Liver (tissue), 3 donors: ENCODE results near the gene SLCO4A1.

Source experiments
- CTCF ChIP-seq: fragments of 150-350 bp; IDR thresholded peaks from 2 replicates; pipeline ENCODE4 v1.5.1; 2017; ENCODE audit warnings: improper control_type of control experiment, low read depth, low read length; ENCODE audit not compliant: missing input control
- FOXA2 ChIP-seq: IDR thresholded peaks from 2 replicates; pipeline ENCODE4 v1.6.1; 2016; ENCODE audit warnings: antibody characterized with exemption
- GABPA ChIP-seq, 2 donors: IDR thresholded peaks in 1 of 2; conservative IDR thresholded peaks in 1 of 2; 2 replicates each; pipeline ENCODE4 v1.6.1; 2016; ENCODE audit warnings: antibody characterized with exemption in 2 of 2, mild to moderate bottlenecking in 1 of 2, moderate library complexity in 1 of 2
- JUND ChIP-seq, 2 donors: IDR thresholded peaks; 2 replicates each; pipeline ENCODE4 v1.6.1; 2016; ENCODE audit warnings: antibody characterized with exemption in 2 of 2
- RAD21 ChIP-seq, 2 donors: IDR thresholded peaks; 2 replicates each; pipeline ENCODE4 v1.6.1; 2016; ENCODE audit warnings: antibody characterized with exemption in 2 of 2, mild to moderate bottlenecking in 2 of 2
- SP1 ChIP-seq: IDR thresholded peaks from 2 replicates; pipeline ENCODE4 v1.6.1; 2018; ENCODE audit warnings: antibody characterized with exemption, mild to moderate bottlenecking
- TAF1 ChIP-seq: conservative IDR thresholded peaks from 2 replicates; pipeline ENCODE4 v1.6.1; 2016; ENCODE audit warnings: antibody characterized with exemption, mild to moderate bottlenecking
- ZBTB33 ChIP-seq: IDR thresholded peaks from 2 replicates; pipeline ENCODE4 v1.6.1; 2016; ENCODE audit warnings: antibody characterized with exemption
- TF ChIP-seq, protein P1 (sequence below): IDR thresholded peaks from 2 replicates; pipeline ENCODE4 v1.6.1; 2016; ENCODE audit warnings: antibody characterized with exemption, mild to moderate bottlenecking
- donor health status: healthy.
- donor health status: healthy.

DNA sequence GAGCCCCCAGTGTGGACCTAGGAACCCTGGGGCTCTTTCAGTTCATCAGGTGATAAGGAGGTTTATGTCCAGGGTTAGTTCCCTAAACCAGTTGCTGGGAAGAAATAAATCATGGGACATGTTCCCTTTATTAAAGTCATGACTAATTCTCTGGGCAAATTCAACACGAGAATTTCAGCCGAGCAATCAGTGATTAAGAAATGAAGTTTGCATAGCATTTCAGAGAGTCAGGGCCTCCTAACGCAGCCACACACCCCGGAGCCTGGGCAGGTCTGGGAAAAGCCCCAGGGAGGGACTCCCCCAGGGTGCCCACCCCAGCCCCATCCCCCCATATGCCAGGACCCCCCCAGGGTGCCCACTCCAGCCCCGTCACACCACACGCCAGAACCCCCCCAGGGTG, 20.1 kb downstream of the SLCO4A1 start:
- TF ChIP-seq JUND (IDR thresholded peaks at IDR 0.05) = no peak
- TF ChIP-seq, protein P1, sequence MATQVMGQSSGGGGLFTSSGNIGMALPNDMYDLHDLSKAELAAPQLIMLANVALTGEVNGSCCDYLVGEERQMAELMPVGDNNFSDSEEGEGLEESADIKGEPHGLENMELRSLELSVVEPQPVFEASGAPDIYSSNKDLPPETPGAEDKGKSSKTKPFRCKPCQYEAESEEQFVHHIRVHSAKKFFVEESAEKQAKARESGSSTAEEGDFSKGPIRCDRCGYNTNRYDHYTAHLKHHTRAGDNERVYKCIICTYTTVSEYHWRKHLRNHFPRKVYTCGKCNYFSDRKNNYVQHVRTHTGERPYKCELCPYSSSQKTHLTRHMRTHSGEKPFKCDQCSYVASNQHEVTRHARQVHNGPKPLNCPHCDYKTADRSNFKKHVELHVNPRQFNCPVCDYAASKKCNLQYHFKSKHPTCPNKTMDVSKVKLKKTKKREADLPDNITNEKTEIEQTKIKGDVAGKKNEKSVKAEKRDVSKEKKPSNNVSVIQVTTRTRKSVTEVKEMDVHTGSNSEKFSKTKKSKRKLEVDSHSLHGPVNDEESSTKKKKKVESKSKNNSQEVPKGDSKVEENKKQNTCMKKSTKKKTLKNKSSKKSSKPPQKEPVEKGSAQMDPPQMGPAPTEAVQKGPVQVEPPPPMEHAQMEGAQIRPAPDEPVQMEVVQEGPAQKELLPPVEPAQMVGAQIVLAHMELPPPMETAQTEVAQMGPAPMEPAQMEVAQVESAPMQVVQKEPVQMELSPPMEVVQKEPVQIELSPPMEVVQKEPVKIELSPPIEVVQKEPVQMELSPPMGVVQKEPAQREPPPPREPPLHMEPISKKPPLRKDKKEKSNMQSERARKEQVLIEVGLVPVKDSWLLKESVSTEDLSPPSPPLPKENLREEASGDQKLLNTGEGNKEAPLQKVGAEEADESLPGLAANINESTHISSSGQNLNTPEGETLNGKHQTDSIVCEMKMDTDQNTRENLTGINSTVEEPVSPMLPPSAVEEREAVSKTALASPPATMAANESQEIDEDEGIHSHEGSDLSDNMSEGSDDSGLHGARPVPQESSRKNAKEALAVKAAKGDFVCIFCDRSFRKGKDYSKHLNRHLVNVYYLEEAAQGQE = no peak
- TF ChIP-seq CTCF = no peak
- no peak for TF ChIP-seq RAD21 (IDR thresholded peaks at IDR 0.05)
- TF ChIP-seq ZBTB33 = no peak
- TF ChIP-seq FOXA2 = no peak
- no peak for TF ChIP-seq TAF1
- TF ChIP-seq GABPA (IDR thresholded peaks at IDR 0.05 in 1 of 2, conservative IDR thresholded peaks at IDR 0.05 in 1 of 2) = no peak
- no peak for TF ChIP-seq SP1
